SU-DHL-6 (cell line): ENCODE measurements around the gene COL25A1.

ENCODE experiments used
- CTCF ChIP-seq: fragments of 200-600 bp; sonication (generic); IDR thresholded peaks from one replicate; pipeline ENCODE4 v1.5.1; 2017; ENCODE audit warnings: antibody characterized with exemption, mild to moderate bottlenecking, low read length, moderate library complexity; ENCODE audit not compliant: insufficient read depth, poor library complexity, severe bottlenecking
- EZH2phosphoT487 ChIP-seq: fragments of 200-600 bp; sonication (generic), shearing (Covaris generic); conservative IDR thresholded peaks from 2 replicates; pipeline ENCODE4 v1.6.1; 2018; ENCODE audit warnings: mild to moderate bottlenecking, antibody characterized with exemption, low read length, moderate library complexity, mixed read lengths

- TF ChIP-seq CTCF (no peak), EZH2phosphoT487 (no peak)
Measured at GRCh38 chr4:108786351-108786750, 516.1 kb downstream of the COL25A1 start.
